ENCODE measurements around the gene RNF157. TPM values are rescaled to one million over a fixed set of nuclear protein-coding genes. Genes with fewer than 3 reads are reported as not detected.

RNF157 gene
- total RNA-seq, 1 donor from 2014 or later, result 3.1 TPM

- H3K27ac Mint-ChIP-seq, result no peak overlapping the region
- CTCF ChIA-PET, result no interaction called here
- POLR2A ChIA-PET, result no interaction called here
- TF ChIP-seq CTCF (IDR thresholded peaks at IDR 0.05), result no peak
- H3K36me3 Mint-ChIP-seq (ENCODE audit: low read depth), result no peaks in the 10 kb centered on the region
- no peak for DNase-seq
- intact Hi-C loops (cut with micrococcal nuclease), result no loop called here
- no peaks in the 10 kb centered on the region for H3K9me3 Mint-ChIP-seq
- H3K27me3 Mint-ChIP-seq, result peaks cover 7% of the 10 kb centered on the region
- no peak overlapping the region for H3K4me3 Mint-ChIP-seq
- H3K4me1 Mint-ChIP-seq, result no peaks in the 10 kb centered on the region
- ATAC-seq (ENCODE audit: low read depth), result no peak
These were observed 85.1 kb downstream of the RNF157 start for GRCh38 chr17:76154936-76155845.

DNA sequence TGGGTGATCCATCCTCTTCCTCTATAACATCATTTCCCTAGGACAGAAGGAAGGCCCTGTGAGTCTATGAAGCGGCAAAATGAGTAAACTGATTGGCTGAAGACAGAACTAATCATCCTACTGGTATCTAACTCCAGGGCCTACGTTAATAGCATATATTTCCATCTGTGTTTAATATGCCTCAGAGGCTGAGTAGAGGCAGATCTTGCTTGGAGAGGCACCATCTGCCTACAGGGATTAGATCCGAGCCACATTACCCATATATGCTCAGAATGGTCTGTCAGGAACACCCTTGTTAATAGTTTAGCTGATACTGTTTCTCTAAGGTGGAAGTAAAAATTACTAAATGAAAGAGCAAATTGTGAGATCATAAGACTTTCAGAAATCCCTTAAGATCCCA lies 86.0 kb downstream of the RNF157 start:
- POLR2A ChIA-PET, result no interaction called here
- CTCF ChIA-PET, result interaction anchor here (1.2 to 1.8 kb wide), 2 partner anchors 9 to 125 kb away, joined by 4 to 7 read pairs; no protein-coding TSS in a partner anchor
- intact Hi-C loops (cut with micrococcal nuclease), result no loop called here
- DNase-seq (no peak), ATAC-seq (ENCODE audit: low read depth) (no peak)
- H3K36me3 Mint-ChIP-seq (ENCODE audit: low read depth), result no peaks in the 10 kb centered on the region
- no peak overlapping the region for H3K27ac Mint-ChIP-seq
- no peaks in the 10 kb centered on the region for H3K9me3 Mint-ChIP-seq
- TF ChIP-seq CTCF (IDR thresholded peaks at IDR 0.05), result no peak
- no peaks in the 10 kb centered on the region for H3K4me1 Mint-ChIP-seq
- H3K4me3 Mint-ChIP-seq, result no peak overlapping the region
- peaks cover 7% of the 10 kb centered on the region for H3K27me3 Mint-ChIP-seq

DNA sequence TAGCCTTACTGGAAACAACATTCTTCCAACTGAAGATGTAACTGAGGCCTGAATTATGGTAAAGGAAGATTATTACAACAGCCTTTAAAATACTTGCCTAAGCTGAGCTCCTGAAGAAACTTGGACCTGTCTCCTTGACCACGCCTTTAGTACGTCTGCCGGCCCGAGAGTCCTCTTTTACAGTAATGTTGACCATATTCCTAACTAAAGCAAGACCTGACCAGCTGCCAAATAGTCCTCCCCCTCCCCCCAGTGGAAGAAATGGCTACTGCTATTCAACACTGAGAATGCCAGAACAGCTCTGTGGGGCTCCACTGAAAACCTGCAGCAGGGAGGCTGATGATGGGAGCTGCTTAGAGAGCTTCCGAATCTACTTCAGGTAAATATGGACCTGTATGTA lies 86.7 kb downstream of the RNF157 start:
- H3K27ac Mint-ChIP-seq, result no peak overlapping the region
- ChIA-PET POLR2A (no interaction called here), CTCF (interaction anchor here (0.7 to 1.8 kb wide), 3 partner anchors 8 to 126 kb away, joined by 3 to 7 read pairs (median 4); no protein-coding TSS in a partner anchor)
- intact Hi-C loops (cut with micrococcal nuclease), result no loop called here
- no peaks in the 10 kb centered on the region for H3K9me3 Mint-ChIP-seq
- DNase-seq (no peak), ATAC-seq (ENCODE audit: low read depth) (no peak)
- H3K4me1 Mint-ChIP-seq, result no peaks in the 10 kb centered on the region
- TF ChIP-seq CTCF (IDR thresholded peaks at IDR 0.05), result no peak
- H3K36me3 Mint-ChIP-seq (ENCODE audit: low read depth), result no peaks in the 10 kb centered on the region
- H3K27me3 Mint-ChIP-seq, result peaks cover 7% of the 10 kb centered on the region
- H3K4me3 Mint-ChIP-seq, result no peak overlapping the region

DNA sequence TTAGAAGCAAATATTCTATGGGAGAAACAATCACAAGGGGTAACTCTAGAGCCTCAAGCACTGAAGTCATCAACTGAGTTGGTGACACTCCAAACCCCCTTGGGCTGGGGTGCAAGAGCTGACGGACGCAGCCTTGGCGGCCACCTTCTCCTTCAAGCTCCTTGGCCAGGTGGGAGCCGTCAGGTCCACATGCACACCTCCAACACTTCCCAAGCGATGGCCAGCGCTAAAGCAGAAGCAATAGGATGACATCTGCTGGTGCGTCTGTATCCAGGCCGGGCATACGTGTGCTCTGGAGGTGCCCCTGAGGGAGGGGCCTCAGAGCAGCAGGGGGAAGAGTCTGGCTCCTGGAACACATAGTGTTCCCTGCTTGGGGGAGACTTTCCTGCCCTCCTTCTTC lies 87.1 kb downstream of the RNF157 start:
- no peaks in the 10 kb centered on the region for H3K36me3 Mint-ChIP-seq (ENCODE audit: low read depth)
- no peaks in the 10 kb centered on the region for H3K4me1 Mint-ChIP-seq
- DNase-seq (no peak), ATAC-seq (ENCODE audit: low read depth) (no peak)
- no peak overlapping the region for H3K27ac Mint-ChIP-seq
- no peaks in the 10 kb centered on the region for H3K9me3 Mint-ChIP-seq
- intact Hi-C loops (cut with micrococcal nuclease), result no loop called here
- no peak for TF ChIP-seq CTCF (IDR thresholded peaks at IDR 0.05)
- H3K27me3 Mint-ChIP-seq, result peaks cover 7% of the 10 kb centered on the region
- POLR2A ChIA-PET, result no interaction called here
- CTCF ChIA-PET, result interaction anchor here (0.7 to 1.8 kb wide), 3 partner anchors 8 to 126 kb away, joined by 3 to 7 read pairs (median 4); no protein-coding TSS in a partner anchor
- no peak overlapping the region for H3K4me3 Mint-ChIP-seq

GRCh38 chr17:76152591-76152990 lies 87.7 kb downstream of the RNF157 start:
- intact Hi-C loops (cut with micrococcal nuclease), result no loop called here
- DNase-seq (no peak), ATAC-seq (ENCODE audit: low read depth) (no peak)
- TF ChIP-seq CTCF (IDR thresholded peaks at IDR 0.05), result no peak
- H3K4me3 Mint-ChIP-seq, result no peak overlapping the region
- H3K36me3 Mint-ChIP-seq (ENCODE audit: low read depth), result no peaks in the 10 kb centered on the region
- no peaks in the 10 kb centered on the region for H3K9me3 Mint-ChIP-seq
- CTCF ChIA-PET, result interaction anchor here (1.8 kb wide), 1 partner anchor 127 kb away, joined by 7 read pairs; no protein-coding TSS in a partner anchor
- H3K4me1 Mint-ChIP-seq, result no peaks in the 10 kb centered on the region
- peaks cover 3% of the 10 kb centered on the region for H3K27me3 Mint-ChIP-seq
- no peak overlapping the region for H3K27ac Mint-ChIP-seq
- POLR2A ChIA-PET, result no interaction called here

All from activated B cell treated with CpG ODN at 0.5 μM for 24 hours (primary cell).